Activated T-helper 17 cell treated with anti-CD3 and anti-CD28 coated beads, Interleukin-2, amount 50 U/mL, for 72 hours (primary cell): ENCODE measurements around the gene NIN. TPM values are rescaled to one million over a fixed set of nuclear protein-coding genes. Genes with fewer than 3 reads are reported as not detected.
A peak's percentile ranks its signal among the peaks of the same experiment; 100 is the strongest.

Experiments used
- ATAC-seq: fragments of 150-1000 bp; cut with Tn5 transposase; replicated peaks from 2 replicates; pipeline ENCODE4 v1.10.0; 2021; ENCODE audit warnings: mild to moderate bottlenecking, moderate library complexity
- H3K27ac Mint-ChIP-seq: one replicate; pipeline ENCODE4 v1.8.0; 2022; ENCODE audit warnings: mixed read lengths
- H3K27me3 Mint-ChIP-seq: one replicate; pipeline ENCODE4 v1.8.0; 2022; ENCODE audit warnings: mixed read lengths
- H3K36me3 Mint-ChIP-seq: one replicate; pipeline ENCODE4 v1.8.0; 2022; ENCODE audit warnings: low read depth, mild to moderate bottlenecking, mixed read lengths
- H3K4me1 Mint-ChIP-seq: one replicate; pipeline ENCODE4 v1.8.0; 2022; ENCODE audit warnings: mixed read lengths
- H3K4me3 Mint-ChIP-seq: one replicate; pipeline ENCODE4 v1.8.0; 2022; ENCODE audit warnings: mild to moderate bottlenecking, mixed read lengths
- H3K9me3 Mint-ChIP-seq: one replicate; pipeline ENCODE4 v1.8.0; 2022; ENCODE audit warnings: mixed read lengths
- total RNA-seq, 2 donors: library from RNA; stranded (reverse); gene quantifications; one replicate each; pipeline ENCODE4 v1.2.3, GENCODE V29; 2022

NIN gene
- 10 to 100 TPM; 25.9 to 42.2 TPM for total RNA-seq

- Mint-ChIP-seq H3K27ac (peak within 1 kb of the TSS; percentile 91), H3K9me3 (no peaks in the 10 kb centered on the region), H3K4me1 (peaks cover 28% of the 10 kb centered on the region), H3K27me3 (no peaks in the 10 kb centered on the region), H3K36me3 (no peaks in the 10 kb centered on the region), H3K4me3 (peak within 1 kb of the TSS; percentile 91)
- ATAC-seq: peak; percentile 92
Observed at GRCh38 chr14:50830932-50831725, at the start of gene NIN. Gene NIN (minus strand): TSS chr14:50831162. CDS start chr14:50822056, 9,106 bp downstream.

DNA sequence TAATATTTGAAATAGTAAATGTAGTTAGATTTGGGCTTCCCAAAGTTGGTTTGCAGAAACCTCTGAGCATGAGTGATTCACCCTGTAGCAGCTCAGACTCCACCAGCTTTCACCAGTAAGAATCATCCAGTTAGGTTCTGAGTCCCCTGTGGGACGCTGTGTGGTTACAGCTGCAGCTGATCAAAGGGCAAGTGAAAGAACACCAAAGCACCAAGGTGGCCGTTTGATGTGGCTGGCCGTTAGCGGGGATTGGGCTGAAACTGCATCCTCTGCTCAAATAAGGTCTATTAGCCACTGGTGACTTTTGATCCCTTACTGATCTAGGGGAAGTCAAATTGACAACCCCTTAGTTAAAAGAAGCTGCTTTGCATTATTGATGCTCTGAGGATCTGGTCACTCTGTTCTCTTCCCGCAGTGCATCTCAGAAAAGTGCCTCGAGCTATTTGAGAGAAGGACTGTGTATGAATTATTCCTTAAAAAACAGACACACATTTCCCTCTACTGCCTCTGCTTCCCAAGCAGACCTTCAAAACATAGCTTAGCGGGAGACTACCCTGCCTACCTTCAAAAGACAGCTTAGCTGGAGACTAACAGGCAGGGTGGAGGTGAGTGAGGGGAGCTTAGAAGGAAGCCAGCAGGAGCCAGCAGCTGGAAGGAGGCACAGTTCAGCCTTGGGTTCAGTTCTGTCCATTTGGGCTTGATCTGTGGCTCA is 44.6 kb upstream of the NIN start:
- Mint-ChIP-seq H3K27ac (no peak overlapping the region), H3K4me3 (peak overlapping the region; percentile 0)
- ATAC-seq: peak; percentile 99

DNA sequence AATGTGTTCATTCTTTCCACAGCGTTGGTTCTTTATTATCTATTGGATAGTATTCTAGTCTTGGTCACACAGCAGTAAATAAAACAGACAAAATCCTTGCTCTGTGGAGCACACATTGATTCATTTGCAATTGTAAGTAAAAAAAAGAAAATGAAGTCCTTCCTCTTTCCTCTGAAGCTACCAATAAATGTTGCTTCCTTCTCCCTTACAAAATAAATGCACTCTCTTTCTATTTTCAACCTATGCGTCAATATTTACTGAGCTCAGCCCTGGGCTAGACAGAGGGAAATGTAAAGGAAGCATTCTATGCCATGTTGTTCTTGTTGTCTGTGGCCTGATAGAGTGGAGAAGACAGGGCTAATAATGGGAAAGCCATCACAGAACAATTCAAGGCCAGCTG is 43.8 kb upstream of the NIN start:
- Mint-ChIP-seq H3K36me3 (no peaks in the 10 kb centered on the region), H3K9me3 (no peaks in the 10 kb centered on the region), H3K27ac (no peak overlapping the region), H3K4me3 (peak overlapping the region; percentile 0), H3K4me1 (peaks cover 27% of the 10 kb centered on the region), H3K27me3 (peaks cover 56% of the 10 kb centered on the region)
- no peak for ATAC-seq

More for the DNA sequence above, 44.6 kb upstream of the NIN start:
- Mint-ChIP-seq H3K4me1 (peaks cover 23% of the 10 kb centered on the region), H3K36me3 (no peaks in the 10 kb centered on the region), H3K27me3 (peaks cover 48% of the 10 kb centered on the region), H3K9me3 (no peaks in the 10 kb centered on the region)

GRCh38 chr14:50871914-50872732 is 41.2 kb upstream of the NIN start, which contains the start of gene ABHD12B:
Gene ABHD12B (plus strand): TSS chr14:50872053. CDS start chr14:50872175, 122 bp downstream.
- peaks cover 27% of the 10 kb centered on the region for H3K4me1 Mint-ChIP-seq
- ATAC-seq: no peak
- no peak within 1 kb of the TSS for H3K4me3 Mint-ChIP-seq
- H3K27ac Mint-ChIP-seq: no peak within 1 kb of the TSS
- no peaks in the 10 kb centered on the region for H3K36me3 Mint-ChIP-seq
- no peaks in the 10 kb centered on the region for H3K9me3 Mint-ChIP-seq
- peaks cover 66% of the 10 kb centered on the region for H3K27me3 Mint-ChIP-seq

DNA sequence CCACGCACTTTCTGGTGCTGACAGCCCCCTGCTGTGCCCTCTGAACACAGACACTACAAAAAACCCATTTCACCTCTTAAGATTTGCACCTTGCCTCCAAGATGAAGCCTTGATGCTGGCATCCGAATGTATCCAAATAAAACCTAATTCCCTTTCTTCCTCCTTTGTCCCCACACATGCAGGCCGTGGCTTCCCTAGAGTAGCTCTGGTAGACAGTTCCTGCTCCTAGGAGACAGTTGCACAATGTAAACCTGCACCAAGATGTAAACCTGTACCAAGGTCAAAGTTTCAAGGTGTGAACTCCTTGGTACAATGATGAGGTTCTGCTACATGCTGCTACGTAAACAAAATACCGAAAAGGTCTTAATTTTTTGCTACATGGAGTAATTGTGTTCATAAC is 40.3 kb upstream of the NIN start:
- no peaks in the 10 kb centered on the region for H3K9me3 Mint-ChIP-seq
- no peak overlapping the region for H3K27ac Mint-ChIP-seq
- H3K4me3 Mint-ChIP-seq: no peak overlapping the region
- no peak for ATAC-seq
- peaks cover 27% of the 10 kb centered on the region for H3K4me1 Mint-ChIP-seq
- peaks cover 69% of the 10 kb centered on the region for H3K27me3 Mint-ChIP-seq
- no peaks in the 10 kb centered on the region for H3K36me3 Mint-ChIP-seq

GRCh38 chr14:50865391-50866076 is 34.6 kb upstream of the NIN start:
- Mint-ChIP-seq H3K27ac (no peak overlapping the region), H3K9me3 (no peaks in the 10 kb centered on the region), H3K27me3 (peaks cover 39% of the 10 kb centered on the region), H3K36me3 (no peaks in the 10 kb centered on the region), H3K4me1 (peaks cover 4% of the 10 kb centered on the region), H3K4me3 (no peak overlapping the region)
- ATAC-seq: no peak

DNA sequence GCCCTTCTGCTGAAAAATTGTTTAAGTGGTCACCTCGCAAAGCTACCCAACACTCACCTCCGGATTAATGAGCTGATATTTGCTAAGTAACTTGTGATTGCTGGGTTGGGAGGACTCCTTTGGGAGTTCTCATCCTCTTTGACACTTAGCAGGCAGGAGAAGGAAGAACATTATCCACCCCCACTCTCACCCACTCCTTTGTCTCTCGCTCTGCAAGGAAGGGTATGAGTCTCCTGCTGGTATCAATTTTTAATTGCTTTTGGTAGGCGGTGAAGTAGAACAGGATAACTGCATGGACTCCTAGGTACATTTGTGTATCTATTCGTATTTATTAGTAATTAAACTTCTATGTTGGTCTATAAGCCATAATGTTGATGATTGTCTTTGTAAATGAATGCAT is 34.0 kb upstream of the NIN start:
- Mint-ChIP-seq H3K27me3 (peaks cover 33% of the 10 kb centered on the region), H3K4me1 (no peaks in the 10 kb centered on the region), H3K4me3 (no peak overlapping the region), H3K36me3 (no peaks in the 10 kb centered on the region), H3K27ac (no peak overlapping the region), H3K9me3 (no peaks in the 10 kb centered on the region)
- ATAC-seq: no peak

DNA sequence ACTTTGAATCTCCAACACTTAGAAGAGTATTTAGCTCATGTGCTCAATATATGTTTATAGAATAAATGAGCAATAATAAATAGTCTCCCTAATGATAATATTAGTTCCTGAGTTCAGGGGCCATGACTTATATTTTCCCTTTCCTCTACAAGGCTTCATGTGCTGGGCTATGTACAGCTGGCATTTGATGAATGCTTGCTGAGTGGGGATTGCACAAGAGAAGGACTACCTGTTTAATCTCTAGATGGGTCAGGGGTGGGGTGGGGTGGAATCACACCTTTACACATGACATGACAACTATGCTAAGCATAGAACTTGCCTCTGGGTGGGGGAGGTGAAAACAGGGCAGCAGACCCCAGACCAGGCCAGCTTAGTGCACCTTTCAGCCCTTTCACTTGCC is 33.3 kb upstream of the NIN start:
- no peaks in the 10 kb centered on the region for H3K9me3 Mint-ChIP-seq

GRCh38 chr14:50862036-50862570 is 31.1 kb upstream of the NIN start:
- Mint-ChIP-seq H3K4me1 (no peaks in the 10 kb centered on the region), H3K36me3 (no peaks in the 10 kb centered on the region), H3K27me3 (peaks cover 14% of the 10 kb centered on the region), H3K9me3 (no peaks in the 10 kb centered on the region), H3K4me3 (no peak overlapping the region), H3K27ac (no peak overlapping the region)
- ATAC-seq: no peak

More for the DNA sequence above, 33.3 kb upstream of the NIN start:
- Mint-ChIP-seq H3K4me3 (no peak overlapping the region), H3K27me3 (peaks cover 26% of the 10 kb centered on the region), H3K36me3 (no peaks in the 10 kb centered on the region), H3K4me1 (no peaks in the 10 kb centered on the region), H3K27ac (no peak overlapping the region)
- ATAC-seq: no peak

DNA sequence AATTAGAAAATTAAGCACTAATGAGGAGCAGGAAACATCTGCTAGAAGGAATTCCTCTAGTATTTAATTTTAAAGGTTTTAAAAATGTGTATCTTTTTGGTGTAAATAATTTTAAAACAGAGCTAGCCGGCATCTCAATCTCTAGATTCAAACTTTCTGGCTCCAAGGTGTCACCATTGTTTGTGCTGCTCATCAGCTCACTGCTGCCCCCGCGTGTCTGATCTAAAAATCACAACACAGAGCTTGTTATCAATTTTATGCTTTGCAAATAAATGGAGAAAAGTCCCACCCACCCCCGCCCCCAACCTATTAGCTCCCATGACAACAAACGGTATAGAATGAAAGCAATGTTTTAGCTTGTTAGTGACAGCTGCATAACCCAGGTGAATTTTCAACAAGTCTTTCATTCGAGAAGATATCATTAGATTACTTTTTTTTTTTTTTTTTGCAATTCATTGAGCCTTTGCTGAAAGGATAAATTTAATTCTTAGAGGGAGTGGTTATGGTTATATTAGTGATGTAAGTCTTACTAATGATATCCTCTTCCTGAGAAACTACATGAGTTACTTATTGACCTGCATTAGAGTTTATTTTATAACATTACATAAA is 29.6 kb upstream of the NIN start:
- no peaks in the 10 kb centered on the region for H3K4me1 Mint-ChIP-seq
- no peaks in the 10 kb centered on the region for H3K36me3 Mint-ChIP-seq
- no peak overlapping the region for H3K27ac Mint-ChIP-seq
- peak; percentile 79 for ATAC-seq
- H3K4me3 Mint-ChIP-seq: peak overlapping the region; percentile 90
- peaks cover 3% of the 10 kb centered on the region for H3K27me3 Mint-ChIP-seq
- no peaks in the 10 kb centered on the region for H3K9me3 Mint-ChIP-seq

DNA sequence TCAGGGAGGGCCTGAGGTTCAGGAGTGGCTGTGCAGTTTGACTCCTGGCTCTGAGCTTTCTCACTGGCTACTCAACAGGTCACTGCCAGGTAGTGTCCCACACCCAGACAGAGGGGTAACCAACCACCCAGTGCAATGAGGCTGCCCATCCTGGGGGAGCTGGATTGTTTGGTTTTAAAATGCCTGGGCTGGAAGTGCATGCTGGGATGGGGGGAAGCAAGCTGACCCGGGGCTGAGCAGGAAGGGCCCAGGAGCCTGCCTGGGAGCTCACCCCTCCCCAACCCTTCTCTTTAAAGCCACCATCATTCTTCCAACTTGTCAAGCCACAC is 28.3 kb upstream of the NIN start:
- Mint-ChIP-seq H3K4me1 (no peaks in the 10 kb centered on the region), H3K27me3 (no peaks in the 10 kb centered on the region), H3K4me3 (peak overlapping the region; percentile 90), H3K27ac (no peak overlapping the region), H3K36me3 (no peaks in the 10 kb centered on the region), H3K9me3 (no peaks in the 10 kb centered on the region)
- ATAC-seq: no peak

DNA sequence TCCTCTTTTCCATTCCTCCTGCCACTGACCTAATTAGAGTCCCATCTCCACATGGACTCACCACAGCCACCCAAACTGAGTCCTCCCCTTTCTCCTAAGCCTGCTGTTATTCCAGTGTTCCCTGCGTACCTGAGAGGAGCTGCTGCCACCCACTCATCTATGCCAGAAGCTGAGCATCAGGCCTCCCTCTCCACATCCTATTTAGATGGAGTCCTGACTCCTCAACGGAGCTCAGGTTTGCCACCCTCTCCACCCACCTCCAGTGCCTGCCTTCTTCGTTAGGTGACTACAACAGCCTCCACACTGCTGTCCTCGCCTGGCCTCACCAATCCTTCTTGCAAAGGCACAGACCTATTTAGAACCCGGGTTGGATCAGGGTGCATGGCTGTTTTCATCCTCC is 25.7 kb upstream of the NIN start:
- no peak overlapping the region for H3K4me3 Mint-ChIP-seq
- ATAC-seq: no peak
- H3K4me1 Mint-ChIP-seq: no peaks in the 10 kb centered on the region
- no peak overlapping the region for H3K27ac Mint-ChIP-seq
- no peaks in the 10 kb centered on the region for H3K27me3 Mint-ChIP-seq
- H3K9me3 Mint-ChIP-seq: no peaks in the 10 kb centered on the region
- H3K36me3 Mint-ChIP-seq: no peaks in the 10 kb centered on the region

DNA sequence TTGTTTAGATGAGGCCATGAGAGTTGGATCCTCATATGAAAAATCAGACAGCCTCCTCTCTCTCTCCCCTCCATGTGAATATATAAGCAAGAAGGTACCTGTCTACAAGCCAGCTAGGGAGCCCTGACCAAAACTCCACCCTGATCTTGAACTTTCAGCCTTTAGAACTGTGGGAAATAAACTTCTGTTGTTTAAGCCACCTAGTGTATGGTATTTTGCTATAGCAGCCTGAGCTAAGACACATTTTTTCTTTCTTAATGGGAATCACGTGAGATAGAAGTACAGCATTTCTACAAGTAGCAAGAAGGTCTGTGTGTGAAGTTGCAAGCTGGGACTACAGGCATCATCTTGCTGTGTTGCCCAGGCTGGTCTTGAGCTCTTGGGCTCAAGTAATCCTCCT is 24.6 kb upstream of the NIN start:
- H3K4me3 Mint-ChIP-seq: no peak overlapping the region

More for the DNA sequence above, 24.6 kb upstream of the NIN start:
- Mint-ChIP-seq H3K36me3 (no peaks in the 10 kb centered on the region), H3K27ac (no peak overlapping the region), H3K4me1 (no peaks in the 10 kb centered on the region), H3K27me3 (no peaks in the 10 kb centered on the region), H3K9me3 (no peaks in the 10 kb centered on the region)
- ATAC-seq: no peak
